H9 (cell line): ENCODE measurements around the gene CLDN11. TPM values are rescaled to one million over a fixed set of nuclear protein-coding genes. Genes with fewer than 3 reads are reported as not detected.

Experiments
- DNase-seq: peaks from one replicate; pipeline ENCODE4 v3.0.0-alpha.2; 2017
- H2AFZ ChIP-seq: one replicate; pipeline ENCODE4 v1.6.1; 2013; ENCODE audit warnings: mild to moderate bottlenecking, low read length, control low read depth, moderate library complexity
- H2AK5ac ChIP-seq: 2 replicates; pipeline ENCODE4 v1.6.1; 2013; ENCODE audit warnings: low read length, control low read depth, mixed read lengths; ENCODE audit not compliant: insufficient read length
- H2BK120ac ChIP-seq: one replicate; pipeline ENCODE4 v1.6.1; 2013; ENCODE audit warnings: low read depth, mild to moderate bottlenecking, low read length, control low read depth, inconsistent platforms; ENCODE audit not compliant: poor library complexity, severe bottlenecking
- H2BK12ac ChIP-seq: 2 replicates; pipeline ENCODE4 v1.6.1; 2013; ENCODE audit warnings: low read length, control low read depth, mixed read lengths, low read depth; ENCODE audit not compliant: insufficient read length
- H2BK15ac ChIP-seq: 2 replicates; pipeline ENCODE4 v1.6.1; 2013; ENCODE audit warnings: low read depth, low read length, control low read depth
- H2BK20ac ChIP-seq: one replicate; pipeline ENCODE4 v1.6.1; 2013; ENCODE audit warnings: low read depth, mild to moderate bottlenecking, low read length, control low read depth, inconsistent platforms; ENCODE audit not compliant: poor library complexity, severe bottlenecking
- H2BK5ac ChIP-seq: 2 replicates; pipeline ENCODE4 v1.6.1; 2013; ENCODE audit warnings: low read length, control low read depth, mixed read lengths; ENCODE audit not compliant: insufficient read length
- H3K14ac ChIP-seq: 2 replicates; pipeline ENCODE4 v1.6.1; 2013; ENCODE audit warnings: low read length, control low read depth; ENCODE audit not compliant: insufficient read depth
- H3K18ac ChIP-seq: 2 replicates; pipeline ENCODE4 v1.6.1; 2013; ENCODE audit warnings: low read depth, mild to moderate bottlenecking, mixed read lengths, low read length, control low read depth; ENCODE audit not compliant: insufficient read length
- H3K23ac ChIP-seq: 2 replicates; pipeline ENCODE4 v1.6.1; 2013; ENCODE audit warnings: low read length, control low read depth, mixed read lengths, low read depth; ENCODE audit not compliant: insufficient read length
- H3K23me2 ChIP-seq: 2 replicates; pipeline ENCODE4 v1.6.1; 2013; ENCODE audit warnings: low read depth, mild to moderate bottlenecking, mixed read lengths, low read length, control low read depth; ENCODE audit not compliant: insufficient read length, poor library complexity, severe bottlenecking
- H3K27ac ChIP-seq: 2 replicates; pipeline ENCODE4 v1.5.1; 2013; ENCODE audit warnings: low read length, control low read depth, mixed read lengths, low read depth; ENCODE audit not compliant: insufficient read length
- H3K27me3 ChIP-seq: 2 replicates; pipeline ENCODE4 v1.6.1; 2013; ENCODE audit warnings: low read length, control low read depth, inconsistent platforms; ENCODE audit not compliant: insufficient read depth
- H3K4ac ChIP-seq: 2 replicates; pipeline ENCODE4 v1.6.1; 2013; ENCODE audit warnings: low read depth, mild to moderate bottlenecking, control low read depth, inconsistent platforms, low read length, moderate library complexity
- H3K4me1 ChIP-seq: 2 replicates; pipeline ENCODE4 v1.6.1; 2013; ENCODE audit warnings: low read length, control low read depth, inconsistent platforms; ENCODE audit not compliant: insufficient read depth
- H3K4me2 ChIP-seq: 2 replicates; pipeline ENCODE4 v1.6.1; 2013; ENCODE audit warnings: low read length, control low read depth, mixed read lengths; ENCODE audit not compliant: insufficient read length, insufficient read depth
- H3K56ac ChIP-seq: 2 replicates; pipeline ENCODE4 v1.6.1; 2013; ENCODE audit warnings: low read depth, mild to moderate bottlenecking, mixed read lengths, low read length, control low read depth; ENCODE audit not compliant: insufficient read length
- H3K79me1 ChIP-seq: 2 replicates; pipeline ENCODE4 v1.6.1; 2013; ENCODE audit warnings: low read depth, mild to moderate bottlenecking, moderate library complexity, low read length, control low read depth, inconsistent platforms; ENCODE audit not compliant: insufficient read depth, poor library complexity, severe bottlenecking
- H3K79me2 ChIP-seq: 2 replicates; pipeline ENCODE4 v1.6.1; 2013; ENCODE audit warnings: low read length, control low read depth, inconsistent platforms; ENCODE audit not compliant: insufficient read depth
- H3K9ac ChIP-seq: 2 replicates; pipeline ENCODE4 v1.6.1; 2013; ENCODE audit warnings: low read length, control low read depth, mixed read lengths; ENCODE audit not compliant: insufficient read length; ENCODE audit errors: extremely low read depth
- H3K9me3 ChIP-seq: one replicate; pipeline ENCODE4 v1.6.1; 2013; ENCODE audit warnings: low read depth, low read length, inconsistent platforms; ENCODE audit not compliant: control insufficient read depth
- H3T11ph ChIP-seq: one replicate; pipeline ENCODE4 v1.6.1; 2013; ENCODE audit warnings: mild to moderate bottlenecking, low read length, control low read depth, inconsistent platforms
- H4K20me1 ChIP-seq: one replicate; pipeline ENCODE4 v1.6.1; 2013; ENCODE audit not compliant: control insufficient read depth, insufficient read length, insufficient read depth
- H4K5ac ChIP-seq: 2 replicates; pipeline ENCODE4 v1.6.1; 2013; ENCODE audit warnings: low read depth, mild to moderate bottlenecking, mixed read lengths, low read length, control low read depth; ENCODE audit not compliant: insufficient read length
- H4K8ac ChIP-seq: replicated peaks from 2 replicates; pipeline ENCODE4 v1.6.1; 2013; ENCODE audit warnings: low read length, control low read depth, mixed read lengths, low read depth; ENCODE audit not compliant: insufficient read length
- H4K91ac ChIP-seq: 2 replicates; pipeline ENCODE4 v1.6.1; 2013; ENCODE audit warnings: low read depth, mild to moderate bottlenecking, moderate library complexity, mixed read lengths, low read length, control low read depth; ENCODE audit not compliant: insufficient read length
- H3K27ac Mint-ChIP-seq, 3 experiments: 2 replicates in 2 of 3; 3 replicates in 1 of 3; pipeline ENCODE4 v1.8.0; 2020 to 2021; ENCODE audit warnings: mixed read lengths in 3 of 3, mild to moderate bottlenecking in 1 of 3, moderate library complexity in 1 of 3
- H3K27me3 Mint-ChIP-seq: 2 replicates; pipeline ENCODE4 v1.8.0; 2021; ENCODE audit warnings: low read depth, mild to moderate bottlenecking, moderate library complexity, mixed read lengths
- H3K36me3 Mint-ChIP-seq, 3 experiments: 2 replicates in 2 of 3; 3 replicates in 1 of 3; pipeline ENCODE4 v1.8.0; 2020 to 2021; ENCODE audit warnings: low read depth in 3 of 3, mixed read lengths in 3 of 3; ENCODE audit not compliant: insufficient read depth in 1 of 3
- H3K4me1 Mint-ChIP-seq, 2 experiments: 2 replicates each; pipeline ENCODE4 v1.8.0; 2020; ENCODE audit warnings: mixed read lengths in 2 of 2
- H3K4me3 Mint-ChIP-seq, 2 experiments: 2 replicates in 1 of 2; 3 replicates in 1 of 2; pipeline ENCODE4 v1.8.0; 2020 to 2021; ENCODE audit warnings: mild to moderate bottlenecking in 2 of 2, mixed read lengths in 2 of 2, moderate library complexity in 1 of 2
- H3K9me3 Mint-ChIP-seq, 2 experiments: 2 replicates in 1 of 2; 3 replicates in 1 of 2; pipeline ENCODE4 v1.8.0; 2020; ENCODE audit warnings: mild to moderate bottlenecking in 2 of 2, mixed read lengths in 2 of 2, moderate library complexity in 1 of 2
- WGBS: extraction: QIAGEN DNeasy Blood & Tissue Kit; methylation state at CpG from one replicate; pipeline ENCODE4 v1.1.7; 2013; ENCODE audit warnings: missing lambda C conversion rate, low lambda C conversion rate, mixed read lengths; ENCODE audit not compliant: insufficient read length; ENCODE audit errors: extremely low coverage; 5-methylcytosine and 5-hydroxymethylcytosine counted together
- total RNA-seq: library from RNA; stranded (reverse); gene quantifications from 2 replicates; pipeline ENCODE4 v1.2.1, GENCODE V29; 2021
- TF ChIP-seq, protein P1 (sequence below): fragments of 200-600 bp; sonication (generic); conservative IDR thresholded peaks from 3 replicates; pipeline ENCODE4 v1.8.0; 2021; ENCODE audit warnings: antibody characterized with exemption, mild to moderate bottlenecking

The CLDN11 gene
- total RNA-seq, 1 experiment from 2014 or later, result 1.7 TPM

DNA sequence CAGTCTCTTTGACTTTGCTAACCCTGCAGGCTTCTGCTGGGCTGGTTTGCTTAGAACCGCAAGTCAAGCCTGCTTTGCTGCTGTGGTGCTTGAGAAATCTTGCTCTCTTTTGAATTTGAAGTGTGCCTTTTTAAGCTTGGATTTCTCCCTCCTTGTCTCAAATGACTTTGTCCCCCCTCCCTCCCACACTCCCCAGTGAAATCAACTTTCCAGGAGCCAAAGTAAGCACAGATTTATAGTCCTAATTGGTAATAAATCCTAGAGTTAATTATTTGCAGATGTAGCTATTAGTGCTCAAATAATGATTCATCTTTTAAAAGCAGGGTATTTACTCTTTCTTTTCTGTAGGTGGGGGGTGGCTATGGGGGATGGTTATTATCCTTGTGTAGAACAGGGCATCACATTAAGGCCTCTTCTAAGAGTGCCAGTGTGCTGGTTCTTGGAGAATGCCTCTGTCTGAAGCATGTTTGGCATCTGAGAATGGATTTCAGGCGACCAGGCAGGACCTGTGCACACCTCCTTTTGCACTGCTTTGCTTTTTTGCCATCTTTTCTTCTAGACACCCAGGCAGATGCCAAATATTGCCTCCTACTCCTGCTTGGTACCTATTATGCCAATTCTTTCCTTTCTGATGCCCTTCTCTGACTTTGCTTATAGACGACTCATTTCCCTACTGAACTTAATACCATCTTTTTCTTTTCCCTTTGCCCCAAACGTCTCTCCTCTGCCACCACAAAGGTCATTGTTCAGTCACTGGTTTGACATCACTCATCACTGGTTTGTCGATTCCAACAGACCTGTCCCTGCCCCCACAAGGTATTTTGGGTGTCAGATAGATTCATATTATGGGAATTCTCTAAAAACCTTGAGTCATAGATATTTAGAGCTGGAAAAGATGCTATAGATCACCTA, 50.7 kb downstream of the CLDN11 start:
- H3K79me1 ChIP-seq, result no peaks in the 10 kb centered on the region
- WGBS, result no CpG with 5 or more reads among the region's 5 CpGs

More for the DNA sequence above, 50.7 kb downstream of the CLDN11 start:
- Histone ChIP-seq H3K27me3 (no peaks in the 10 kb centered on the region), H3K4ac (no peak overlapping the region), H4K8ac (no peak overlapping the region), H3K27ac (no peak overlapping the region), H3T11ph (no peak overlapping the region), H2AFZ (no peak overlapping the region), H3K4me1 (no peaks in the 10 kb centered on the region; the same call in 1 of the 2 replicates), H2AK5ac (no peak overlapping the region), H2BK15ac (no peak overlapping the region), H2BK20ac (no peak overlapping the region), H3K23me2 (no peaks in the 10 kb centered on the region), H2BK5ac (no peak overlapping the region), H4K5ac (no peak overlapping the region), H3K23ac (no peak overlapping the region), H3K56ac (no peak overlapping the region), H3K9ac (no peak overlapping the region), H3K18ac (no peak overlapping the region), H4K91ac (no peak overlapping the region), H2BK12ac (no peak overlapping the region), H3K14ac (no peak overlapping the region), H2BK120ac (no peak overlapping the region), H3K79me2 (peaks cover 1% of the 10 kb centered on the region; the same call in 1 of the 2 replicates), H3K9me3 (no peaks in the 10 kb centered on the region), H4K20me1 (no peaks in the 10 kb centered on the region), H3K4me2 (no peak overlapping the region)
- TF ChIP-seq, protein P1, sequence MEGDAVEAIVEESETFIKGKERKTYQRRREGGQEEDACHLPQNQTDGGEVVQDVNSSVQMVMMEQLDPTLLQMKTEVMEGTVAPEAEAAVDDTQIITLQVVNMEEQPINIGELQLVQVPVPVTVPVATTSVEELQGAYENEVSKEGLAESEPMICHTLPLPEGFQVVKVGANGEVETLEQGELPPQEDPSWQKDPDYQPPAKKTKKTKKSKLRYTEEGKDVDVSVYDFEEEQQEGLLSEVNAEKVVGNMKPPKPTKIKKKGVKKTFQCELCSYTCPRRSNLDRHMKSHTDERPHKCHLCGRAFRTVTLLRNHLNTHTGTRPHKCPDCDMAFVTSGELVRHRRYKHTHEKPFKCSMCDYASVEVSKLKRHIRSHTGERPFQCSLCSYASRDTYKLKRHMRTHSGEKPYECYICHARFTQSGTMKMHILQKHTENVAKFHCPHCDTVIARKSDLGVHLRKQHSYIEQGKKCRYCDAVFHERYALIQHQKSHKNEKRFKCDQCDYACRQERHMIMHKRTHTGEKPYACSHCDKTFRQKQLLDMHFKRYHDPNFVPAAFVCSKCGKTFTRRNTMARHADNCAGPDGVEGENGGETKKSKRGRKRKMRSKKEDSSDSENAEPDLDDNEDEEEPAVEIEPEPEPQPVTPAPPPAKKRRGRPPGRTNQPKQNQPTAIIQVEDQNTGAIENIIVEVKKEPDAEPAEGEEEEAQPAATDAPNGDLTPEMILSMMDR, result no peak
- H3K27ac Mint-ChIP-seq, result no peak overlapping the region; a peak in 1 of 7 replicates
- no peaks in the 10 kb centered on the region for H3K36me3 Mint-ChIP-seq
- no peak for DNase-seq
- H3K9me3 Mint-ChIP-seq, result no peaks in the 10 kb centered on the region
- peaks cover 35 to 47% of the 10 kb centered on the region in 2 experiments for H3K4me1 Mint-ChIP-seq
- no peak overlapping the region for H3K4me3 Mint-ChIP-seq
- no peaks in the 10 kb centered on the region for H3K27me3 Mint-ChIP-seq
